Stimulated activated CD8-positive, alpha-beta memory T cell treated with anti-CD3 and anti-CD28 coated beads, Interleukin-2, amount 100 ng/mL, for 48 hours (primary cell): ENCODE measurements around the gene KLHL11.
"Not testable (repeated sequence)": the region's sequence is repeated elsewhere in the genome, so short reads cannot be mapped to it uniquely, and the experiment has no call there.

Source experiments
- DNase-seq, 2 donors: peaks; one replicate each; pipeline ENCODE4 v3.0.0-alpha.2; 2020; ENCODE audit warnings: low read depth in 2 of 2

The KLHL11 gene

DNA sequence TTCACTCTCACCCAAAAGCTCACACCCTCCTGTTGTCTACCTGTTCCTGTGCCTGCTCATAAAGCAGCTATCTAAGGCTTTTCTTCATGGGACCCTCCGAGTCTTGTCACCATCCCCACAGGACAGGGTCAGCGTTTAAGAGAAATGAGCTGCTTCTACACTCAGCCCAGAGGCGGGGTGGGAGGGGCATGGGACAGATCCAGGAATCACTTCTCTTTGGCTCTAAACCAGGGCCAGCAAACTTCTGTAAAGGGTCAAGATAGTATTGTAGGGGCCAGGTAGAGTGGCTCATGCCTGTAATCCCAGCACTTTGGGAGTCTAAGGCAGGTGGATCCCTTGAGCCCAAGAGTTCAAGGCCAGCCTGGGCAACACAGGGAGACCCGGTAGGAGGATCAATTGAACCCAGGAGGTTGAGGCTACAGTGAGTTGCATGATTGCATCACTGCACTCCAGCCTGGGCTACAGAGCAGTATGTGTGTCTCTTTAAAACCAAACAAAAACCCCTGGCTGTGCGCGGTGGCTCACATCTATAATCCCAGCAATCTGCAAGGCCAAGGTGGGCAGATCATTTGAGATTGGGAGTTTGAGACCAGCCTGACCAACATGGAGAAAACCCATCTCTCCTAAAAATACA, 23.2 kb upstream of the KLHL11 start:
- no peak for DNase-seq

GRCh38 chr17:41885733-41886132, 20.5 kb upstream of the KLHL11 start:
- DNase-seq: no peak

DNA sequence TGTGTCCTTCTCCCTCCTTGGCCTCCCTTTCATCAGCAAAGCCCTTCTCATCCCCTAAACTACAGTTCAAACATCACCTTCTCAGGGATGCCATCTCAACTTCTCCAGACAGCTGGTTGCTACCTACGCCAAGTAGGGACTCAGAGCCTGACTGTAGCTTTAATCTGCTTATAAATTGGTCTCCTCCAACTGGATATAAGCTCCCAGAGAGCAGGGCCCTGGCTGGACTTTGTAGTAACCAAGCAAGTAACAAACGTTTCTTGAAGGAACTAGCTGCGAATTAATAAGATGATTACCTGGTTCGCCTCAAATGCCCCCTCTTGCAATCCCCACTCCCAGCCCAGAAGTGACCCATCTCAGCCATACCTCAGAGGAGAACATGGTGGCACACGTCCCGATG, 17.5 kb upstream of the KLHL11 start:
- DNase-seq: no peak

DNA sequence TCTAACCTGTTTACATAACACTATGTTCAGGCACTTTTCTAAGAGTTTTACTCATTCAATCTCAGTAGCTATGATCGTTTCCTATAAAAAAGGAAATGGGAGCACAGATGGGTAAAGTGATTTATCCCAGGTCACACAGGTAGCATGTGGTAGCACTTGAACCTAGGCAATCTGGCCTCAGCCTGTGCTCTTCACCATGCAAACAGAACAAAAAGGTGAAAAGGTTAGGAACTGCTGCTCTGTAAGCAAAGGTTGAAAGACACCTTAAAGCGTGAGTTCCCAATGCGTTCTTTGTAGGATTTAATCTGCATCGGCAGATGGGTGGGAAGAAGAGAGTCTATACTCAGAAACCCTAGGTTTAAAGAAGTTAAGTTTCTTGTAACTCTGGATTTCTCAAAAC, 14.9 kb upstream of the KLHL11 start:
- DNase-seq: no peak

GRCh38 chr17:41874293-41874670, 9.1 kb upstream of the KLHL11 start:
- not testable (repeated sequence) for DNase-seq

DNA sequence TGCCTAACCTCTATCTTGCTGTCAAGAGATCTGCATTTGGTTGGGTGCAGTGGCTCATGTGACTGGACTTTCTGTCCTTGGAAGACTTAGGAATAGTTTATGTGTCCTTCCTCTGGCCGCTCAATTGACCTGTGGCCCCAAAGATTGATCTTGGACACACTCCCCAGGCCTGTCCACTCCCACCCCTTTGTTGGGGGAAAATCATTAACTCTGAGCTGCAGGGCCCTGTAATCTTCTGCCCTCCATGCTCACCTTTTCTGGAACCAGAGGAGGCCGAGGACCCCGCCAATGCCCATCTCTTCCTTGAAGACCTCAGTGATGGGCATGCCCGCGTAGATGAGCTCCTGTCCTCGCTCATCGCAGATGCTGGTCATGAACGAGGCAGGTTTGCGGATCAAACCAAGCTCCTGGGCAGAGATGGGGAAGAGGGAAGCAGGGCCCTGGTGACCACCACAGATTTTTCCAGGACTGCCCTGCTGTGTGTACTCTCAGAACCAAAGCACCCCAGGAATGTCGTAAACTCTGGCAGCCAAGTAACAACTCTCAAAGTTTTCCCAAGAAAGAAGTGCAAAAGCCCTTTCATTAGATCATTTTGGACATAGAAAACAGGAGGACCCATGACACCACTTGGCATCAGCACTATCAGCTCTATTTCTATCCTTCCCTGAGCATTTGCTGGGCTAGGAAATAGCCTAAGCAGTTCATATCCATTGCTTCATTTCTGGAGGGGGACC, 8.5 kb upstream of the KLHL11 start:
- no peak for DNase-seq

GRCh38 chr17:41871789-41872188, 6.6 kb upstream of the KLHL11 start:
- DNase-seq: no peak

- DNase-seq: no peak
These were observed 5.4 kb upstream of the KLHL11 start for GRCh38 chr17:41870627-41871026.

DNA sequence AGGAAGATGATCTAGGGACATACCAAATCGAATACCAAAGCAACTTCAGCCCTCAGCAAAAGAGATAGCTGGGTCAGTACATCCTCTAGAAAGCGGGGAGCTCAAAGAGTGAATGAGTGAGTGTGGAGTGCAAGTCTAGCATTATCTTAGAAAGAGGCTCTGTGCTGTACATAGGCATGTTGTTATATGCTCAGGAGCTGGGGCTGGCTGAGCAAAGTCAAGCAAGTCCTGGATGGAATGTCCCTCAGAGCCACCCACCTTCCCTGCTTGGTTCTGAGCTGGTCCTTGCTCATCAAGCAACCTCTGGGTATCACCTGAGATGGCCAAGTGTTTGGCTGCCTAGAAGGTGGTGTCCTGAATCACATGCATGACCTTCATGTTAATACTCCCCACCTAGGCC, 4.9 kb upstream of the KLHL11 start:
- DNase-seq: no peak

- DNase-seq: no peak
These were observed 4.2 kb upstream of the KLHL11 start for GRCh38 chr17:41869426-41869825.

GRCh38 chr17:41868568-41868967, 3.3 kb upstream of the KLHL11 start:
- DNase-seq: no peak

- DNase-seq: no peak
These were observed 322 bp upstream of the KLHL11 start for GRCh38 chr17:41865596-41865893.

- no peak for DNase-seq
These were observed 756 bp downstream of the KLHL11 start for GRCh38 chr17:41864498-41864835.

DNA sequence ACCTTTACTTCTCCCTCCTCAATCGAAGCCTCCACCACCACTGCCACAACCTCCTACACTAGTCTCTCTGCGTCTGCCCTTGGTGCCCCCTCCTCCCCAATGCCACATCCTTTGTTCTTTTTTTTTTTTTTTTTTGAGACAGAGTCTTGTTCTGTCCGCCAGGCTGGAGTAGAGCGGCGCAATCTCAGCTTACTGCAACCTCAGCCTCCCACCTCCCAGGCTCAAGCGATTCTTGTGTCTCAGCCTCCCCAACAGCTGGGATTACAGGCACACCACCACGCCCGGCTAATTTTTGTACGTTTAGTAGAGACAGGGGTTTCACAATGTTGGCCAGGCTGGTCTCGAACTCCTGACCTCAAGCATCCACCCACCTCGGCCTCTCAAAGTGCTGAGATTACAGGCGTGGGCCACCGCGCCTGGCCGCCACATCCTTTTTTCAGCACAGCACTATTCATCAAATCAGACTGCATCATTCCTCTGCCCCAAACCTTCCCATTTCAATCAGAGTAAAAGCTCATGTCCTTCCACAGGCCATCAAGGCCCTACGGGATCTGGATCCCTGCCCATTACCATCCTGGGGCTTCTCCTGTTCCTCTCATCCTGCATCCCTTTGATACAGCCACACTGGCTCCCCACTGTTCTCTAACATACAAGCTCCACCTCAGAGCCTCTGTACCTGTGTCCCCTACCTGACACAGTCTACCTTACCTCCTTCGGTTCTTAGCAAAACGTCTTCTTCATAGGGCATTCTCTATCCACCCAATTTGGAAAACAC, 2.0 kb downstream of the KLHL11 start:
- DNase-seq: peak; percentile 19 to 24

GRCh38 chr17:41860254-41860931, 4.8 kb downstream of the KLHL11 start:
- DNase-seq: no peak

GRCh38 chr17:41851382-41851781, 13.8 kb downstream of the KLHL11 start:
- DNase-seq: not testable (repeated sequence)

- no peak for DNase-seq
These were observed 15.8 kb downstream of the KLHL11 start for GRCh38 chr17:41849251-41849990.

GRCh38 chr17:41848788-41849187, 16.4 kb downstream of the KLHL11 start:
- DNase-seq: no peak

DNA sequence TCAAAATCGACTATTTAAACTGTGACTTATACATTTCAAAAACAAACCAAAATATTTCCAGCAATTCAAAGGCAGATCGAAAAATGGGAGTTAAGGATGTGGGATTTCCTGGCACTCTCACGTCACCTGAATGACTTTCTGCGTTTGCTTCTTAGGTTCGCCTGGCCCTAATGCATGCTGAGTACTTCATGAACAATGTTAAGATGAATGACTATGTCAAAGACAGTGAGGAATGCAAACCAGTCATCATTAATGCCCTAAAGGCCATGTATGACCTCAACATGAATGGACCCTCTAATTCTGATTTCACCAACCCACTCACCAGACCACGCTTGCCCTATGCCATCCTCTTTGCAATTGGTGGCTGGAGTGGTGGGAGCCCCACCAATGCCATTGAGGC, 20.3 kb downstream of the KLHL11 start:
- no peak for DNase-seq

DNA sequence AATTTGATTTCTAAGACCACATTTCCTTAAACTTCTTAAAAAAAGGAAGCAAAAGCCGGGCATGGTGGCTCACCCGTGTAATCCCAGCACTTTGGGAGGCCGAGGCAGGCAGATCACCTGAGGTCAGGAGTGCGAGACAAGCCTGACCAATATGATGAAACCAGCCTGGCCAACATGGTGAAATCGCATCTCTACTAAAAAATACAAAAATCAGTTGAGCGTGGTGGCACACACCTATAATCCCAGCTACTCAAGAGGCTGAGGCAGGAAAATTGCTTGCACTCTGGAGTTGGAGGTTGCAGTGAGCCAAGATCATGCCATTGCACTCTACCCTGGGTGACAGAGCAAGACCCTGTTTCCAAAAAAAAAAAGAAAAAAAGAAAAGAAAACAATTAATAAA, 24.4 kb downstream of the KLHL11 start:
- not testable (repeated sequence) for DNase-seq

DNA sequence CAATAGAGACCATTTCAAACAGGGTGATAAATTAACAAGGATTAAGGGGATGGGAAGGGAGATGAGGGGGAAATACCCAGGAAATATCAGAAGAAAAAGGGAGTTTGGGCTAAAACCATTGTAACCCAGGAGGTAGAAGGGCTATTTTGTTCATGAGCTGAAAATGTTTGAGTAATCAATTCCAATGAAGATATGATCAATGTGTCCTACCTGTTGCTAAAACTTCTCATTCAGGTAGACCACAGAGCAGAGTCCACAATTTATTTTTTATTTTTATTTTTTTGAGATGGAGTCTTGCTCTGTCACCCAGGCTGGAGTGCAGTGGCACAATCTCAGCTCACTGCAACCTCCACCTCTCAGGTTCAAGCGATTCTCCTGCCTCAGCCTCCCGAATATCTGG, 25.8 kb downstream of the KLHL11 start:
- not testable (repeated sequence) for DNase-seq
